CD4-positive, alpha-beta T cell treated with Interleukin-12 subunit alpha and Interleukin-12 subunit beta, for 1 hour (primary cell): ENCODE data around the gene TECTA.
"Not testable (repeated sequence)": the region's sequence is repeated elsewhere in the genome, so short reads cannot be mapped to it uniquely, and the experiment has no call there.

Source experiments
- DNase-seq: peaks from one replicate; pipeline ENCODE4 v3.0.0-alpha.2; 2020

Gene TECTA

GRCh38 chr11:121099364-121099763, 1.7 kb upstream of the TECTA start:
- no peak for DNase-seq

- no peak for DNase-seq
These were observed 1.2 kb upstream of the TECTA start for GRCh38 chr11:121099885-121100284.

- DNase-seq, result no peak
These were observed 3.3 kb downstream of the TECTA start for GRCh38 chr11:121104312-121104762.

GRCh38 chr11:121105063-121105480, 4.0 kb downstream of the TECTA start:
- no peak for DNase-seq

GRCh38 chr11:121105481-121106195, 4.6 kb downstream of the TECTA start:
- no peak for DNase-seq

- no peak for DNase-seq
These were observed 5.8 kb downstream of the TECTA start for GRCh38 chr11:121106812-121107211.

- DNase-seq, result no peak
These were observed 7.4 kb downstream of the TECTA start for GRCh38 chr11:121108413-121108812.

- no peak for DNase-seq
These were observed 8.4 kb downstream of the TECTA start for GRCh38 chr11:121109471-121109870.

GRCh38 chr11:121109916-121110586, 9.0 kb downstream of the TECTA start:
- DNase-seq, result no peak

- no peak for DNase-seq
These were observed 10.1 kb downstream of the TECTA start for GRCh38 chr11:121110871-121111724.

GRCh38 chr11:121112498-121113455, 11.7 kb downstream of the TECTA start:
- peak; percentile 23 for DNase-seq

GRCh38 chr11:121113611-121114010, 12.6 kb downstream of the TECTA start:
- no peak for DNase-seq

GRCh38 chr11:121115024-121115423, 14.0 kb downstream of the TECTA start:
- not testable (repeated sequence) for DNase-seq

GRCh38 chr11:121117788-121118187, 16.7 kb downstream of the TECTA start:
- no peak for DNase-seq

- no peak for DNase-seq
These were observed 18.4 kb downstream of the TECTA start for GRCh38 chr11:121119440-121119839.

GRCh38 chr11:121122328-121122727, 21.3 kb downstream of the TECTA start:
- no peak for DNase-seq

GRCh38 chr11:121123496-121124069, 22.5 kb downstream of the TECTA start:
- DNase-seq, result no peak

GRCh38 chr11:121127809-121128208, 26.8 kb downstream of the TECTA start:
- no peak for DNase-seq

- DNase-seq, result no peak
These were observed 28.6 kb downstream of the TECTA start for GRCh38 chr11:121129362-121130340.

GRCh38 chr11:121131656-121132055, 30.6 kb downstream of the TECTA start:
- DNase-seq, result no peak
